Left lung (tissue), 10 donors: ENCODE data around the gene SH2D7. TPM values are rescaled to one million over a fixed set of nuclear protein-coding genes. Genes with fewer than 3 reads are reported as not detected.
A peak's percentile ranks its signal among the peaks of the same experiment; 100 is the strongest.

ENCODE experiments used
- ATAC-seq: fragments of 200-7000 bp; cut with Tn5 transposase; one replicate; pipeline ENCODE4 v1.9.1; 2020; ENCODE audit warnings: moderate library complexity
- DNase-seq, 4 donors: peaks; one replicate each; pipeline ENCODE4 v3.0.0-alpha.2; 2013 to 2020
- H3K27ac ChIP-seq, 2 donors: fragments of 200-600 bp; sonication (generic) in 1 of 2; one replicate each; pipeline versions ENCODE4 v1.5.0 to v1.8.0; 2020 to 2021
- H3K27me3 ChIP-seq, 2 donors: fragments of 200-600 bp; sonication (generic) in 1 of 2; one replicate each; pipeline versions ENCODE4 v1.5.0 to v1.8.0; 2020 to 2021
- H3K36me3 ChIP-seq, 2 donors: fragments of 200-600 bp; sonication (generic) in 1 of 2; one replicate each; pipeline versions ENCODE4 v1.5.0 to v1.8.0; 2020 to 2021
- H3K4me1 ChIP-seq, 2 donors: fragments of 200-600 bp; one replicate each; pipeline ENCODE4 v1.8.0; 2021
- H3K4me3 ChIP-seq, 2 donors: fragments of 200-600 bp; sonication (generic) in 1 of 2; one replicate each; pipeline versions ENCODE4 v1.5.0 to v1.8.0; 2020 to 2021; ENCODE audit warnings: mild to moderate bottlenecking in 1 of 2
- H3K9me3 ChIP-seq, 2 donors: fragments of 200-600 bp; sonication (generic) in 1 of 2; one replicate each; pipeline versions ENCODE4 v1.5.0 to v1.8.0; 2020 to 2021
- CTCF ChIP-seq, 2 donors: fragments of 200-600 bp; sonication (generic) in 1 of 2; IDR thresholded peaks; one replicate each; pipeline versions ENCODE4 v1.5.0 to v1.8.0; 2021; ENCODE audit warnings: antibody characterized with exemption in 2 of 2
- intact Hi-C, 2 donors: fragments of 100-400 bp; cut with DNase I; formaldehyde crosslinking; loops; one replicate each; pipeline versions ENCODE4 v1.11.2 to v1.14.2; 2022
- polyA plus RNA-seq, 6 donors: library from polyadenylated mRNA; unstranded; fragments of 120-200 nt; gene quantifications; one replicate each; pipeline ENCODE4 v1.2.1, GENCODE V29; 2013; ENCODE audit not compliant: insufficient read length in 6 of 6
- total RNA-seq, 2 donors: library from RNA; stranded (reverse); fragmentation: NEBNext Ultra II Directional; extraction: Animal tissue kit (Norgen Biotek cat#: 25700); gene quantifications; one replicate each; pipeline ENCODE4 v1.2.1, GENCODE V29; 2021
- donor health status: DM: no; HTN: yes; CAD: no.
- donor health status: DM: no; HTN: no; CAD: no.

Gene SH2D7
- total and polyA plus RNA-seq, 8 donors = 0.27 to 0.69 (median 0.55) TPM; not detected in 2

GRCh38 chr15:78047761-78048627 lies 44.4 kb upstream of the SH2D7 start:
- TF ChIP-seq CTCF (IDR thresholded peaks at IDR 0.05) = no peak
- Histone ChIP-seq H3K9me3 (no peaks in the 10 kb centered on the region), H3K4me1 (peaks cover 44 to 95% of the 10 kb centered on the region in 2 donors), H3K27ac (peak overlapping the region; percentile 71 to 78), H3K4me3 (no peak overlapping the region), H3K36me3 (peaks cover 0 to 20% of the 10 kb centered on the region in 2 donors), H3K27me3 (no peaks in the 10 kb centered on the region)
- DNase-seq = peak in 1 of 4 donors; percentile 52
- intact Hi-C loops = no loop called here
- peak; percentile 29 for ATAC-seq

GRCh38 chr15:78048628-78048920 lies 43.8 kb upstream of the SH2D7 start:
- Histone ChIP-seq H3K27me3 (no peaks in the 10 kb centered on the region), H3K4me1 (peaks cover 44 to 99% of the 10 kb centered on the region in 2 donors), H3K36me3 (peaks cover 0 to 20% of the 10 kb centered on the region in 2 donors), H3K4me3 (no peak overlapping the region), H3K27ac (peak overlapping the region; percentile 71 to 78), H3K9me3 (no peaks in the 10 kb centered on the region)
- ATAC-seq (no peak), DNase-seq (no peak)
- intact Hi-C loops = no loop called here
- no peak for TF ChIP-seq CTCF (IDR thresholded peaks at IDR 0.05)

GRCh38 chr15:78049691-78050440 lies 42.5 kb upstream of the SH2D7 start:
- intact Hi-C loops = no loop called here
- no peak for TF ChIP-seq CTCF (IDR thresholded peaks at IDR 0.05)
- Histone ChIP-seq H3K36me3 (peaks cover 0 to 11% of the 10 kb centered on the region in 2 donors), H3K4me1 (peaks cover 42 to 95% of the 10 kb centered on the region in 2 donors), H3K9me3 (no peaks in the 10 kb centered on the region), H3K27ac (peak overlapping the region in 1 of 2 donors; percentile 78), H3K27me3 (no peaks in the 10 kb centered on the region), H3K4me3 (no peak overlapping the region)
- DNase-seq (peak in 1 of 4 donors; percentile 32), ATAC-seq (no peak)

- H3K9me3 ChIP-seq = no peaks in the 10 kb centered on the region
- H3K4me3 ChIP-seq = no peak overlapping the region
- ATAC-seq (no peak), DNase-seq (no peak)
- intact Hi-C loops = no loop called here
- H3K27ac ChIP-seq = peak overlapping the region in 1 of 2 donors; percentile 78
- H3K27me3 ChIP-seq = no peaks in the 10 kb centered on the region
- TF ChIP-seq CTCF (IDR thresholded peaks at IDR 0.05) = no peak
- H3K36me3 ChIP-seq = peaks cover 0 to 10% of the 10 kb centered on the region in 2 donors
- H3K4me1 ChIP-seq = peaks cover 40 to 95% of the 10 kb centered on the region in 2 donors
These were observed 41.9 kb upstream of the SH2D7 start for GRCh38 chr15:78050441-78050809.

GRCh38 chr15:78050826-78051225 lies 41.5 kb upstream of the SH2D7 start:
- ATAC-seq = no peak
- no peak for TF ChIP-seq CTCF (IDR thresholded peaks at IDR 0.05)
- H3K9me3 ChIP-seq = no peaks in the 10 kb centered on the region
- no peaks in the 10 kb centered on the region for H3K27me3 ChIP-seq
- H3K27ac ChIP-seq = peak overlapping the region in 1 of 2 donors; percentile 78
- H3K4me1 ChIP-seq = peaks cover 42 to 95% of the 10 kb centered on the region in 2 donors
- intact Hi-C loops = no loop called here
- no peak for DNase-seq
- peaks cover 0 to 10% of the 10 kb centered on the region in 2 donors for H3K36me3 ChIP-seq
- H3K4me3 ChIP-seq = no peak overlapping the region
